DND-41 (cell line): ENCODE measurements around the gene SIRPA.

Experiments used
- CTCF ChIP-seq: IDR thresholded peaks from 2 replicates; pipeline ENCODE4 v1.5.1; 2012; ENCODE audit warnings: borderline replicate concordance, low read length, moderate library complexity, mild to moderate bottlenecking; ENCODE audit not compliant: poor library complexity, severe bottlenecking; ENCODE audit errors: extremely low read depth
- EZH2 ChIP-seq: IDR thresholded peaks from 3 replicates; pipeline ENCODE4 v1.6.1; 2012; ENCODE audit warnings: borderline replicate concordance, low read depth, mild to moderate bottlenecking, moderate library complexity, low read length, inconsistent platforms; ENCODE audit not compliant: severe bottlenecking

- TF ChIP-seq CTCF: no peak
- no peak for TF ChIP-seq EZH2
Observed at GRCh38 chr20:1909097-1909496, 13.9 kb downstream of the SIRPA start.
